AG10803 (cell line): ENCODE data around the gene PA2G4.

Experiments used
- DNase-seq: peaks from one replicate; pipeline ENCODE4 v3.0.0; 2010; ENCODE audit warnings: low read depth
- H3K4me3 ChIP-seq: 2 replicates; pipeline ENCODE4 v1.5.1; 2011; ENCODE audit warnings: mild to moderate bottlenecking, low read length, control low read depth
- TF ChIP-seq, protein P1 (sequence below): conservative IDR thresholded peaks from 2 replicates; pipeline ENCODE4 v1.5.1; 2011; ENCODE audit warnings: mild to moderate bottlenecking, low read length, control low read depth, inconsistent platforms

PA2G4 gene

DNA sequence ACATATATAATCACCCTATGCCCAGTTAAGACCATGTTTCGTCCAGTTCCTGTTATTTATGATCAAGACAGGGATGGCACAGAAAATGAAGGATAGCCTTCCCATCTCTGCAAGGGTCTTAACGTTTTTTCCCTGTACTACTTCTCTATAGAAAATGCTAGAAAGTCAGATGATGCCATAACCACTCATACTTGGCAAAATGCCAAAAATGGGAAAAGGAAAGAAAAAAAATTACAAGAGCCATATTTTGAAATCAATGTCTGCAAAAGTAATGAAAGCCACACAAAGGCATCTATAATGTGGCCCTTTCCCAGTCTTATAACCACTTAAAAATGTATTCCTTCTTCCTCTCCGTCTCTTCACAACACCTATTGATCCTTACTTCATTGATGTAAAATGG lies 46.2 kb downstream of the PA2G4 start:
- H3K4me3 ChIP-seq = no peak overlapping the region
- TF ChIP-seq, protein P1, sequence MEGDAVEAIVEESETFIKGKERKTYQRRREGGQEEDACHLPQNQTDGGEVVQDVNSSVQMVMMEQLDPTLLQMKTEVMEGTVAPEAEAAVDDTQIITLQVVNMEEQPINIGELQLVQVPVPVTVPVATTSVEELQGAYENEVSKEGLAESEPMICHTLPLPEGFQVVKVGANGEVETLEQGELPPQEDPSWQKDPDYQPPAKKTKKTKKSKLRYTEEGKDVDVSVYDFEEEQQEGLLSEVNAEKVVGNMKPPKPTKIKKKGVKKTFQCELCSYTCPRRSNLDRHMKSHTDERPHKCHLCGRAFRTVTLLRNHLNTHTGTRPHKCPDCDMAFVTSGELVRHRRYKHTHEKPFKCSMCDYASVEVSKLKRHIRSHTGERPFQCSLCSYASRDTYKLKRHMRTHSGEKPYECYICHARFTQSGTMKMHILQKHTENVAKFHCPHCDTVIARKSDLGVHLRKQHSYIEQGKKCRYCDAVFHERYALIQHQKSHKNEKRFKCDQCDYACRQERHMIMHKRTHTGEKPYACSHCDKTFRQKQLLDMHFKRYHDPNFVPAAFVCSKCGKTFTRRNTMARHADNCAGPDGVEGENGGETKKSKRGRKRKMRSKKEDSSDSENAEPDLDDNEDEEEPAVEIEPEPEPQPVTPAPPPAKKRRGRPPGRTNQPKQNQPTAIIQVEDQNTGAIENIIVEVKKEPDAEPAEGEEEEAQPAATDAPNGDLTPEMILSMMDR = no peak
- no peak for DNase-seq

DNA sequence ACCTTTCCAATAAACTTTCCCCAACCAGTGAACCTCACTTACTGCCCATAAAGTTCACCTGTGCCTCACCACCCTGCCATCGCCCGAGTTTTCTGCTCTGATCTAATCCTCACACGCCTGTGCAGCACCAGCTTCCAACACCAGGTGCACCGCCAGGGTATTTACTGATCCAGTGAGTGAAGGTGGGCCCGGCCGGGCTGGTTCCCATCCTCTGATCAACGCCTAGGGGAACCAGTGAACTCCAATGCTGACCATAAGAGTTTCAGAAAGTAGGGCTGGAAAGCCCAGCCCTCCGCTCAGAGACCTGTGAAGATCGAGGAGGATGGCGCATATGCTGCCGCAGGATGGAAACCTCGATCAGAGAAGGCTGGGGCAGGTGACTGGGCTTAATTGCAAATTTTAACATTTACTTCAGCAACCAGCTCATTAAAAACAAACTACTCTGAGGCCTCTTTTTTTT lies 47.3 kb downstream of the PA2G4 start:
- H3K4me3 ChIP-seq = peak overlapping the region; percentile 75
- no peak for DNase-seq

DNA sequence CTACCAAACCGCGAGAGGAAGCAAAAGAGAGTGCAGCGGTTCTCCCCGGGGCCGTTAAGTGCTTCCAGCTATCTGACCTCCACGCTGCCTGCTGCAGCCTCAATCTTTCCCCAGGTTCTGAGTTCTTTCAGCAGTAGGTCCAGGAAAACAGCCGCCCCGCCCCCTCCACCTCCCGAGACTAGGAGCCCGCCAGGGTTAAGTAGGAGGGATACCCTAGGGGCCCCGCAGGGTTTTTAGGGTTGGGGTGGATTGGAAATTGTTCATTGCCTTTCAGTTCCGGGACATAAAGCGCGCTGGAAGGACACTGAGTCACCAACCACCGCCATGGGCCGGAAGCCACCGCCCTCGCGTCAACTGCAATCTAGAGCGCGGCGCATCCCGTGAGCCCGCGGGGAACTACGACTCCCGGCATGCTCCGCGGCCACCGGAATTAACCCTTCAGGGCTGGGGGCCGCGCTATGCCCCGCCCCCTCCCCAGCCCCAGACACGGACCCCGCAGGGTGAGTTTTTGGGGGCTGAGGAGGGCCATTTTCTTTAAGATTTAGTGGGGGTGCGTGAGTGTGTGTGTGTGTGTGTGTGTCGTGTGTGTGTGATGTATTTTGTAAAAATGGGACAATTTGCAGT lies 47.9 kb downstream of the PA2G4 start, which contains the start of gene MYL6B:
MYL6B (plus strand) TSS at position 456 of the 624 bp plus-strand sequence. CDS start 1,332 bp downstream, outside the sequence.
- H3K4me3 ChIP-seq = peak within 1 kb of the TSS; percentile 75
- DNase-seq = peak; percentile 85
- TF ChIP-seq, protein P1 = no peak

More for the DNA sequence above, 47.3 kb downstream of the PA2G4 start:
- TF ChIP-seq, protein P1 = peak; percentile 33

DNA sequence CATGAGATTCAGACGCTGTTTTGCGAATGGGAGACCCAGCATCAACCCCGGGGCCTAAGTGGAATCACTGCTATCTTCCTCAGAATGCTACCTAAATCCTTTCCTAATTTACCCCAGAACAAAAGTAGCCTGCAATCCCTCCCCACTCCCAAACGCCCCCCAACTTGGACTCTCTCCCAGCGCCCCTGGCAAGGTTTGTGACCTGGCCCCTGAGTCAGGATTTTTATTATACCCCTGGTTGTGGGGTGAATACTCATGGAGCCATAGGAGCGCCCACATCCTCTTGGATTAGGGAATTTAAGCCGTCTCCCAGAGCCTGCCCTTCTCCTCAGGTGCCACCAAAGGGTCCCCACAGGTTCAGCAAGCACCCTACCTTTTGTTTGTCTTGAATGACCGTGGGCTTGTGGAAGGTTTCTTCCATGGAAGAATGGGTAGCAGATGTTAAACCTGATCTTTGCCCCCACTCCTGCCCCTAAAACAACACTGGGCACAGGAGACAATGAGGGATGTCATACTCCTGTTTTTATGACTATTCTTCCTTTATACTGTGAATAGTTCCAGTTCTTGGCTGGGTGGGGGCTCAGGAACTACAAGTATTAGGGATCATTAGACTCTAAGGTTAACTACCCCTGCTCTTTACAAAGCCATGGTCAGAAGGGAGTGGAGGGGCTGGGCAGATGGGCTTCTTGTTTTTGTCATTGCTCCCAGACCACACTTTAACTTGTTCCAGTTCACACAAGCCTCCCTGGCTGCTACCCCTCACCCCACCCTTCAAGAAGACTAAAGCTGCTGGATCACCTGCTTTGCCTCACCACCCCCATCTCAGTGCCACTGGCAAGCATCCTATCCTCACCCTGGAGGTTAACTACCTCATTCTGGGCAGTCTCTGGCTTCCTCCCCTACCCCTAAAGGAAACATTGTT lies 48.7 kb downstream of the PA2G4 start:
- no peak for DNase-seq
- TF ChIP-seq, protein P1 = no peak
- H3K4me3 ChIP-seq = peak overlapping the region; percentile 75

DNA sequence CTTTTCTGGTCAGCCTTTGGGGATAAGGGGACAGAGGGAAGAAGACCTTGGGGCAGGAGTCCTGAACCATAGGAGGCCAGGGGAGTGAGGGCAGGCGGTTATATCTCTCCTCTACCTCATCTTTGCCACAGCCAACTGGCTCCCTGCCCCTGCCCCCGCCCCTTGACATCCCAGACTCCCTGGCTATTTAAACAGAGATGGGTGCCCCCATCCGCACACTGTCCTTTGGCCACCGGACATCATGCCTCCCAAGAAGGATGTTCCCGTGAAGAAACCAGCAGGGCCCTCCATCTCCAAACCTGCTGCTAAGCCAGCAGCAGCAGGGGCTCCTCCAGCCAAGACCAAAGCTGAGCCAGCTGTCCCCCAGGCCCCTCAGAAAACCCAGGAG lies 49.3 kb downstream of the PA2G4 start:
- TF ChIP-seq, protein P1 = no peak
- no peak for DNase-seq
- H3K4me3 ChIP-seq = no peak overlapping the region; the same call in 1 of the 2 replicates

DNA sequence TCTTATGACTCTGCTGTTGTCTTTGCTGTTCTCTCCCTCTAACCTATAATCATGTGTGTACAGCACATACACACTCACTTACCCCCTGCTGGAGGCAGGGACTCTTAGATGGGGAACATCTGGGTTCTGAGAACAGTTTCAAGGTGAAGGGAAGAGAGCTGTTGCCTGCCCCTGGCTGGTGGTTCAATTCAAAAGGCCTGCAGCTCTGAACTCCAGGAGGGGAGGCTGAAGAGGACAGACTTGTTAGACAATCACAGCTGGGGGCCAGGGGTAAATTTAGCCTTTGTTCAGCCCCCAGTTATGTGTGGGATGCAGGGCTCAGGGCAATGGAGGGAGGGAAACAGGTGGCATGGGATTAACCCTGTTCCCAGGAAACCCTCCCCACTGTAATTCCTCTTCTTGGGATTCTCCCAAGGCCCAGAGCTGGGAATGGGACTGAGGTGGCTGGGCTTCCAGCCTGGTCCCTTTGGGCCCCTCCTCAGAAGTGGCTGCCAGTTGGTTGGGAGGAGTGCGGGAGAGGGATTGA lies 50.0 kb downstream of the PA2G4 start:
- TF ChIP-seq, protein P1 = no peak
- no peak for DNase-seq
- no peak overlapping the region for H3K4me3 ChIP-seq
